K562 (cell line): ENCODE data around the gene CRABP1. TPM values are rescaled to one million over a fixed set of nuclear protein-coding genes. Genes with fewer than 3 reads are reported as not detected.

ENCODE experiments used
- ATAC-seq: fragments of 200-7000 bp; cut with Tn5 transposase; 3 replicates; pipeline ENCODE4 v1.9.1; 2020; ENCODE audit warnings: moderate library complexity
- BruUV-seq: library from RNA; stranded (reverse); fragments of 400-500 nt; replicated peaks from 2 replicates; lab custom pipeline; 2021; lab: Mats Ljungman, UMichigan
- CTCF ChIA-PET: fragments of 300-600 bp; formaldehyde crosslinking; extraction: SDS; loops from one replicate; lab custom pipeline; 2021; ENCODE audit warnings: low intra/inter-chr PET ratio; lab: Yijun Ruan, JAX
- POLR2A ChIA-PET: fragments of 300-600, 350-650 bp; sonication (Branson Sonifier 250); formaldehyde crosslinking; extraction: SDS; loops from one replicate; lab custom pipeline; 2021; ENCODE audit warnings: antibody characterized with exemption, inconsistent platforms; lab: Yijun Ruan, JAX
- DNase-seq, 4 experiments: peaks; one replicate each; pipeline versions ENCODE4 v3.0.0 to v3.0.0-alpha.2; 2011 to 2018; ENCODE audit warnings: low spot score in 3 of 4, mixed read lengths in 3 of 4; ENCODE audit errors: extremely low read depth in 1 of 4
- FAIRE-seq: peaks from 2 replicates; lab custom pipeline; 2011; peaks lifted over from hg19 to GRCh38; lab: Jason Lieb, UNC
- H2AFZ ChIP-seq: 2 replicates; pipeline ENCODE4 v1.6.0; 2011; ENCODE audit warnings: low read depth, low read length, control low read depth, inconsistent platforms
- H3K27ac ChIP-seq: fragments of 200-600 bp; 3 replicates; pipeline ENCODE4 v1.8.0; 2011; ENCODE audit warnings: low read depth, mild to moderate bottlenecking, control low read depth, inconsistent platforms, low read length, moderate library complexity, mixed read lengths; ENCODE audit errors: extremely low read depth
- H3K27me3 ChIP-seq, 2 experiments: fragments of 300-600 bp in 1 of 2; 2 replicates in 1 of 2; 3 replicates in 1 of 2; pipeline versions ENCODE4 v1.6.0 to v1.8.0; 2011; ENCODE audit warnings: inconsistent platforms in 2 of 2, low read length in 2 of 2, mild to moderate bottlenecking in 1 of 2, mixed read lengths in 1 of 2, moderate library complexity in 1 of 2; ENCODE audit not compliant: control insufficient read depth in 2 of 2, insufficient read depth in 2 of 2
- H3K36me3 ChIP-seq: fragments of 300-600 bp; 3 replicates; pipeline ENCODE4 v1.8.0; 2011; ENCODE audit warnings: mild to moderate bottlenecking, low read length, inconsistent platforms; ENCODE audit not compliant: control insufficient read depth, insufficient read depth
- H3K4me1 ChIP-seq, 2 experiments: fragments of 200-600 bp in 1 of 2; replicated peaks in 1 of 2; 2 replicates in 1 of 2; 3 replicates in 1 of 2; pipeline versions ENCODE4 v1.5.1 to v1.8.0; 2011; ENCODE audit warnings: inconsistent platforms in 2 of 2, low read length in 2 of 2, mild to moderate bottlenecking in 1 of 2, mixed read lengths in 1 of 2, moderate library complexity in 1 of 2; ENCODE audit not compliant: control insufficient read depth in 2 of 2, insufficient read depth in 2 of 2
- H3K4me2 ChIP-seq: 2 replicates; pipeline ENCODE4 v1.6.1; 2011; ENCODE audit warnings: low read length, control low read depth, inconsistent platforms, mixed read lengths; ENCODE audit not compliant: insufficient read depth
- H3K4me3 ChIP-seq: fragments of 200-600 bp; sonication (generic), shearing (Covaris generic); 2 replicates; pipeline ENCODE4 v1.5.1; 2016; ENCODE audit warnings: control low read depth, inconsistent platforms
- H3K79me2 ChIP-seq: fragments of 200-600 bp; 3 replicates; pipeline ENCODE4 v1.8.0; 2011; ENCODE audit warnings: low read length, inconsistent platforms; ENCODE audit not compliant: control insufficient read depth, insufficient read depth
- H3K9ac ChIP-seq, 2 experiments: 2 replicates each; pipeline versions ENCODE4 v1.6.0 to v1.6.1; 2011; ENCODE audit warnings: low read depth in 2 of 2, low read length in 2 of 2, control low read depth in 1 of 2, inconsistent platforms in 1 of 2, mild to moderate bottlenecking in 1 of 2, mixed read lengths in 1 of 2; ENCODE audit not compliant: insufficient read depth in 1 of 2
- H3K9me1 ChIP-seq: one replicate; pipeline ENCODE4 v1.6.0; 2011; ENCODE audit warnings: inconsistent platforms, mild to moderate bottlenecking, low read length, moderate library complexity; ENCODE audit not compliant: control insufficient read depth, insufficient read depth
- H3K9me3 ChIP-seq: replicated peaks from 2 replicates; pipeline ENCODE4 v1.5.1; 2011; ENCODE audit warnings: low read depth, low read length, inconsistent platforms; ENCODE audit not compliant: control insufficient read depth, insufficient read depth
- H4K20me1 ChIP-seq: replicated peaks from 2 replicates; pipeline ENCODE4 v1.6.1; 2011; ENCODE audit warnings: low read length, inconsistent platforms, mixed read lengths; ENCODE audit not compliant: control insufficient read depth, insufficient read depth
- FUS ChIP-seq: fragments of 200-400 bp; formaldehyde crosslinking; optimal IDR thresholded peaks from 2 replicates; pipeline ENCODE3; 2017; ENCODE audit warnings: low read depth, low read length
- STAT5B ChIP-seq: fragments of 250-450 bp; sonication (Bioruptor Pico); IDR thresholded peaks from 2 replicates; pipeline ENCODE4 v1.8.0; 2021; ENCODE audit warnings: mild to moderate bottlenecking, inconsistent platforms
- ZNF354B ChIP-seq: fragments of 250-450 bp; sonication (Bioruptor Pico); IDR thresholded peaks from 2 replicates; pipeline ENCODE4 v1.4.0; 2020
- ZNF507 ChIP-seq: conservative IDR thresholded peaks from 2 replicates; pipeline ENCODE4 v1.6.1; 2017; ENCODE audit warnings: missing genetic modification characterization, missing compliant biosample characterization
- ZSCAN32 ChIP-seq: fragments of 450-650 bp; formaldehyde crosslinking; IDR thresholded peaks from 2 replicates; pipeline ENCODE4 v1.4.0; 2020; ENCODE audit warnings: mild to moderate bottlenecking, moderate library complexity
- WGBS: fragments of 100-300 bp; shearing (Covaris generic); methylation state at CpG from one replicate; pipeline ENCODE4 v1.1.6; 2016; ENCODE audit warnings: low coverage, mixed read lengths; ENCODE audit not compliant: insufficient coverage; ENCODE audit errors: missing lambda C conversion rate; 5-methylcytosine and 5-hydroxymethylcytosine counted together
- in situ Hi-C: fragments of 300-500 bp; cut with MboI; formaldehyde crosslinking; loops from 4 replicates; pipeline ENCODE4 v1.15.0; 2018; ENCODE audit warnings: inconsistent platforms, mixed read lengths
- intact Hi-C: fragments of 100-400 bp; cut with micrococcal nuclease; formaldehyde crosslinking; loops from 2 replicates; pipeline ENCODE4 v1.14.2; 2022
- polyA plus RNA-seq, 8 experiments: library from polyadenylated mRNA; depleted of rRNA in 4 of 8; stranded (reverse) in 5 of 8; unstranded in 3 of 8; fragments of >200 nt; fragmentation: Nextera tagmentation in 2 of 8; fragmentation: Illumina TruSeq in 1 of 8; extraction: Ambion mirVana in 2 of 8; extraction: Trizol in 1 of 8; gene quantifications; 2 replicates each; pipeline versions ENCODE4 v1.2.1 to v1.2.3, GENCODE V29; 2011 to 2014; ENCODE audit warnings: inconsistent platforms in 1 of 8, missing spikeins in 1 of 8
- total RNA-seq, 7 experiments: library from RNA; depleted of rRNA in 6 of 7; stranded (reverse); fragments of >200 nt in 6 of 7; fragmentation: Illumina TruSeq in 2 of 7; extraction: Trizol in 2 of 7; gene quantifications; 2 replicates each; pipeline versions ENCODE4 v1.2.1 to v1.2.3, GENCODE V29; 2011 to 2021; ENCODE audit warnings: low replicate concordance in 1 of 7
- TF ChIP-seq, protein P1 (sequence below): sonication (generic); formaldehyde crosslinking; IDR thresholded peaks from 2 replicates; pipeline ENCODE4 v1.8.0; 2022; ENCODE audit warnings: missing genetic modification reagents, mild to moderate bottlenecking, borderline replicate concordance

The CRABP1 gene
- total and polyA plus RNA-seq, 9 of the 15 experiments (the other 6 are each of a cell fraction or from before 2014, with no cell fraction given) = 0.60 TPM; not detected in 8

DNA sequence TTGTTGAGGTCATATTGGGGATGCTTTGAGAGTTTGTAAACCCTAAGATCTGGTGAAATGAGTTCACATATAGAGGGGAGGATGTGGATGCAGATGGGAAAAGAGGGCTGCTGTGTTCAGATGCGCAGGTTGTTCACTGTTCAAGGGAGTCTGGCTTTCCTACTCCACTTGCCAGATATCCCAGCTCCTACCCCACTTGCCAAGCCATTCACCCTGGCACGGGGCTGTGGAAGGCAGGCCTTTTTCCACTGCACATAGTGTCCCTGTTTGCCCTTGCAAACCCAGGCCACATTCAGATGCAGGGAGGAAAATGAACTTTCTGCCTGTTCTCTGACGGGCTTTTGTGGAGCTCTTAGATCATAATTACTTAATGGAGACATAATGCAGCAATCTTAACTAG lies 29.0 kb downstream of the CRABP1 start:
- ATAC-seq = no peak
- H3K9me1 ChIP-seq = no peaks in the 10 kb centered on the region
- H4K20me1 ChIP-seq = no peaks in the 10 kb centered on the region
- 0% methylated on average over 3 of the region's 3 CpGs for WGBS
- no peak for FAIRE-seq
- no peak for DNase-seq
- peaks cover 0 to 4% of the 10 kb centered on the region in 2 experiments; a peak in 1 of 5 replicates for H3K4me1 ChIP-seq
- no peaks in the 10 kb centered on the region for H3K79me2 ChIP-seq
- H3K27me3 ChIP-seq = peaks cover 20 to 42% of the 10 kb centered on the region in 2 experiments; a peak in 4 of 5 replicates
- in situ Hi-C loops = no loop called here
- no peak overlapping the region for H3K27ac ChIP-seq
- no peak overlapping the region for H2AFZ ChIP-seq
- H3K4me2 ChIP-seq = no peak overlapping the region
- H3K9me3 ChIP-seq = no peaks in the 10 kb centered on the region
- no TSS peak for BruUV-seq
- ChIA-PET POLR2A (interaction anchor here (0.7 kb wide), 2 partner anchors 21 to 197 kb away, joined by 3 to 5 read pairs; no protein-coding TSS in a partner anchor), CTCF (no interaction called here)
- no peaks in the 10 kb centered on the region for H3K36me3 ChIP-seq
- H3K9ac ChIP-seq = no peak overlapping the region
- H3K4me3 ChIP-seq = no peak overlapping the region
- TF ChIP-seq, protein P1, sequence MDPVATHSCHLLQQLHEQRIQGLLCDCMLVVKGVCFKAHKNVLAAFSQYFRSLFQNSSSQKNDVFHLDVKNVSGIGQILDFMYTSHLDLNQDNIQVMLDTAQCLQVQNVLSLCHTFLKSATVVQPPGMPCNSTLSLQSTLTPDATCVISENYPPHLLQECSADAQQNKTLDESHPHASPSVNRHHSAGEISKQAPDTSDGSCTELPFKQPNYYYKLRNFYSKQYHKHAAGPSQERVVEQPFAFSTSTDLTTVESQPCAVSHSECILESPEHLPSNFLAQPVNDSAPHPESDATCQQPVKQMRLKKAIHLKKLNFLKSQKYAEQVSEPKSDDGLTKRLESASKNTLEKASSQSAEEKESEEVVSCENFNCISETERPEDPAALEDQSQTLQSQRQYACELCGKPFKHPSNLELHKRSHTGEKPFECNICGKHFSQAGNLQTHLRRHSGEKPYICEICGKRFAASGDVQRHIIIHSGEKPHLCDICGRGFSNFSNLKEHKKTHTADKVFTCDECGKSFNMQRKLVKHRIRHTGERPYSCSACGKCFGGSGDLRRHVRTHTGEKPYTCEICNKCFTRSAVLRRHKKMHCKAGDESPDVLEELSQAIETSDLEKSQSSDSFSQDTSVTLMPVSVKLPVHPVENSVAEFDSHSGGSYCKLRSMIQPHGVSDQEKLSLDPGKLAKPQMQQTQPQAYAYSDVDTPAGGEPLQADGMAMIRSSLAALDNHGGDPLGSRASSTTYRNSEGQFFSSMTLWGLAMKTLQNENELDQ = no peak
- TF ChIP-seq FUS = no peak
- no peak for TF ChIP-seq ZNF354B (CRISPR knock-in tag)
- no peak for TF ChIP-seq STAT5B
- TF ChIP-seq ZSCAN32 (CRISPR knock-in tag) = no peak
- TF ChIP-seq ZNF507 (tag) = no peak
- TF ChIP-seq, all 486 proteins: peak for 0
- intact Hi-C loops = no loop called here
